Lower leg skin (tissue), 3 donors: ENCODE results near the gene CDR2.

Source experiments
- POLR2A ChIP-seq, 2 donors: fragments of 450-650 bp; IDR thresholded peaks; one replicate each; pipeline ENCODE4 v1.6.1; 2016 to 2017; ENCODE audit warnings: antibody characterized with exemption in 2 of 2, mild to moderate bottlenecking in 1 of 2, moderate library complexity in 1 of 2
- TF ChIP-seq, protein P1 (sequence below), 3 donors: fragments of 450-650 bp; IDR thresholded peaks; one replicate each; pipeline ENCODE4 v1.5.1; 2016; ENCODE audit warnings: antibody characterized with exemption in 3 of 3, mild to moderate bottlenecking in 3 of 3, moderate library complexity in 2 of 3

DNA sequence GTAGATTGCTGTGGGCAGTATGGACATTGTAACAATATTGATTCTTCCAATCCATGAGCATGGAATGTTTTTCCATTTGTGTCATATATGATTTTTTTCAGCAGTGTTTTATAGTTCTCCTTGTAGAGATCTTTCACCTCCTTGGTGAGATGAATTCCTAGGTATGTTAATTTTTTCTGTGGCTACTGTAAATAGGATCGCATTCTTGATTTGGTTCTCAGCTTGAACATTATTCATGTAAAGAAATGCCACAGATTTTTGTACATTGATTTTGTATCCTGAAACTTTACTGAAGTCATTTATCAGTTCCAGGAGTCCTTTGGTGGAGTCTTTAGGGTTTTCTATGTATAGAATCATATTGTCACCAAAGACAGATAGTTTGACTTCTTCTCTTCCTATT lies 19.7 kb upstream of the CDR2 start:
- TF ChIP-seq, protein P1, sequence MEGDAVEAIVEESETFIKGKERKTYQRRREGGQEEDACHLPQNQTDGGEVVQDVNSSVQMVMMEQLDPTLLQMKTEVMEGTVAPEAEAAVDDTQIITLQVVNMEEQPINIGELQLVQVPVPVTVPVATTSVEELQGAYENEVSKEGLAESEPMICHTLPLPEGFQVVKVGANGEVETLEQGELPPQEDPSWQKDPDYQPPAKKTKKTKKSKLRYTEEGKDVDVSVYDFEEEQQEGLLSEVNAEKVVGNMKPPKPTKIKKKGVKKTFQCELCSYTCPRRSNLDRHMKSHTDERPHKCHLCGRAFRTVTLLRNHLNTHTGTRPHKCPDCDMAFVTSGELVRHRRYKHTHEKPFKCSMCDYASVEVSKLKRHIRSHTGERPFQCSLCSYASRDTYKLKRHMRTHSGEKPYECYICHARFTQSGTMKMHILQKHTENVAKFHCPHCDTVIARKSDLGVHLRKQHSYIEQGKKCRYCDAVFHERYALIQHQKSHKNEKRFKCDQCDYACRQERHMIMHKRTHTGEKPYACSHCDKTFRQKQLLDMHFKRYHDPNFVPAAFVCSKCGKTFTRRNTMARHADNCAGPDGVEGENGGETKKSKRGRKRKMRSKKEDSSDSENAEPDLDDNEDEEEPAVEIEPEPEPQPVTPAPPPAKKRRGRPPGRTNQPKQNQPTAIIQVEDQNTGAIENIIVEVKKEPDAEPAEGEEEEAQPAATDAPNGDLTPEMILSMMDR (IDR thresholded peaks at IDR 0.05), result no peak
- TF ChIP-seq POLR2A (IDR thresholded peaks at IDR 0.05), result no peak
